ENCODE data around the gene FAM171A2. TPM values are rescaled to one million over a fixed set of nuclear protein-coding genes. Genes with fewer than 3 reads are reported as not detected.
"Not testable (repeated sequence)": the region's sequence is repeated elsewhere in the genome, so short reads cannot be mapped to it uniquely, and the experiment has no call there.

FAM171A2 gene
- total RNA-seq, 1 donor = 9.2 TPM

DNA sequence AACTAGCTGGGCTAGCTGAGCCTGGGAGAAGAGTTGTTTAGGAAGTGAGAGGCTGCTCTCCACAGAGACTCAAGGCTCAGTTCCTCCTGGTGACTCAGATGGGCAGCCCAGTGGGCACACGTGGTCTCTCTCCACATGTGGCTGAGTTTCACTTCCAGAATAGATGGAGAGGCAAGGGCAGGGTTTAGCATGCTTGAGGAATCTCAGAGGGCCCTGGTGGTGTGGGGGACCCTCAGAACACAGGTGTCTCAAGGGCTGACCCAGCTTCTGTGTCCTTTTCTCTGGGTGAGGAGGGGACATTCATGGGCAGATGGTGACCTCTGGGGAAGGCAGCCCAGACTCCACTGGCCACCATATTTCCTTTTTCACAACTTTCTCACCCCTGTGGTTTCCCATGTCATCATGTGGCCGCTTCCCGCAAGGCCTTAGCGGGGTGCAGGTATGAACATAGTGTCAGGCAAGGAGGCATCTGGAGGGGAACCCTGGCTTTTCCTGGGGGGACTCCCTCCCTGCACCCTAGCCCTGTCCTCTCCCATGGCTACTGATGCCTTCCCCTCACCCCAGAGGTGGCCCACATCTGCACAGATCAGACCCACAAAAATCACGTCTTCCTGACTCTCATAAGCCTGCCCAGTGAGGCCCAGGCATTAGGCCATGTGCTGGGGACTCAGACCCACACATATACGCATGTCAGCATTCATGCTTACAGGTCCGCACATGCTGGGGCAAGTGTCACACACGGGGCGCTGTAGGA is 15.2 kb downstream of the FAM171A2 start:
- DNase-seq (ENCODE audit: low read depth in 2 of 3, low spot score in 2 of 3) = peak in 2 of 3 donors; percentile 53 to 57

- DNase-seq (ENCODE audit: low read depth in 2 of 3, low spot score in 2 of 3) = not testable (repeated sequence)
These were observed 16.2 kb downstream of the FAM171A2 start for GRCh38 chr17:44347206-44348055.

DNA sequence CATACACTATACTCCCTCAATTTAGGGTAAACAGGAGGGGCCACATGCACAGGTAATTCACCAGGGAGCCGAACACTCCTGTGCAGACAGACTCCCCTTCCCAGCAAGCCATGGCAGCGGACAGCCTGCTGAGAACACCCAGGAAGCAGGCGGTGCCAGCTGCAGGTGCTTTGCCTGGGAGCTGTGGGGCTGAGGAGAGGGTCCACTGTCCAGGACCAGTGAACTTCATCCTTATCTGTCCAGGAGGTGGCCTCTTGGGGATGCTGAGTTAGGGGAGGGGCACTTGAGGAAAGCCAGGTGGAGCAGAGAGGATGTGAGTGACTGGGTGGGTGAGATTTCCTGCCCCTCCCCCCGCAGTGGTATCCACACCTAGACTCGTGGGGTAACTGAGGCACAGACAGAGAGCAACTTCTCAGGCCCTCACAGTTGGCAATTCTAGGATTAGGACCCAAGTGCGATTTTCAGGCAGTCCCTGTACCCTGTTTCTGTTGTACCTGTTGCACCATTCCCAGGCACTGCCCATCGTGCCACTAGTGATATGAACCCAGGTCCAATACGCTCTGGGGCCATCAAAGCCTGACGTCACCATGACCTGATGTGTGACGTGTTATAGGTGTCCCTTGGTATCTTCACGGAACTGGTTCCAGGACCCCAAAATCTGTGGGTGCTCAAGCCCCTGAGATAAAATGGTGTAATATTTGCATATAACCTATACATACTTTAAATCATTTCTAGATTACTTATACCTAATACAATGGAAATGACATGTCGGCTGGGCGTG is 17.4 kb downstream of the FAM171A2 start:
- DNase-seq (ENCODE audit: low read depth in 2 of 3, low spot score in 2 of 3) = no peak

DNA sequence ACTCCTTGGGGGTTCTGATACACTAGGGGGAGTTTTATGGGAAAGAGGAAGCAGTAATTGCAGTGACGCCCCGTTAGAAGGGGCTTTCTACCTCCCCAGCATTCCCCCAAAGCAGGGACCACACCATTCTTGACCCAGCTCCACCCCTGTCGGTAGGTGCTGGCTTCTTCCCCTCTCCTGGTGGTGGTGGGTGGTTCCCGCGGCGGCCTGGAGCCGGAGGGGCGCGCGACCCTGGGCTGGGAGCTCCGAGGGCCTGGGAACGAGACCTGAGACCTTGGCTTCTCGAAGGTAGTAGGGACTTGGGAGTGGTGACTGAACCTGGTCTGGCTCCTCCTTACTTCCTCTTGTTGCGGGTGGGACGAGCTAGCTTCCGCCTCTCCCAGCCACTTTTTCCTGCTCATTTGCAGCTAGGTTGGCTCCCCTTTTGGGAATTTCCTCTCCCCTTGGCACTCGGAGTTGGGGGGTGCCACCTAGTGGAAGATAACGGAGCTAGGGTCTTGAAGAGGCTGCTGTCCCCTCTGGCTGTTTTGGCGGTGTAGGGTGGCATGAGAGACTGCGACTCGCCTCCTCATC is 18.1 kb downstream of the FAM171A2 start:
- peak in 2 of 3 donors; percentile 63 to 66 for DNase-seq (ENCODE audit: low read depth in 2 of 3, low spot score in 2 of 3)

GRCh38 chr17:44344939-44345453 is 18.7 kb downstream of the FAM171A2 start, which contains the start of gene GRN:
GRN (plus strand) TSS chr17:44345302; CDS start chr17:44349165, 3,863 bp downstream.
- peak; percentile 65 to 94 (median 89) for DNase-seq (ENCODE audit: low read depth in 2 of 3, low spot score in 2 of 3)

DNA sequence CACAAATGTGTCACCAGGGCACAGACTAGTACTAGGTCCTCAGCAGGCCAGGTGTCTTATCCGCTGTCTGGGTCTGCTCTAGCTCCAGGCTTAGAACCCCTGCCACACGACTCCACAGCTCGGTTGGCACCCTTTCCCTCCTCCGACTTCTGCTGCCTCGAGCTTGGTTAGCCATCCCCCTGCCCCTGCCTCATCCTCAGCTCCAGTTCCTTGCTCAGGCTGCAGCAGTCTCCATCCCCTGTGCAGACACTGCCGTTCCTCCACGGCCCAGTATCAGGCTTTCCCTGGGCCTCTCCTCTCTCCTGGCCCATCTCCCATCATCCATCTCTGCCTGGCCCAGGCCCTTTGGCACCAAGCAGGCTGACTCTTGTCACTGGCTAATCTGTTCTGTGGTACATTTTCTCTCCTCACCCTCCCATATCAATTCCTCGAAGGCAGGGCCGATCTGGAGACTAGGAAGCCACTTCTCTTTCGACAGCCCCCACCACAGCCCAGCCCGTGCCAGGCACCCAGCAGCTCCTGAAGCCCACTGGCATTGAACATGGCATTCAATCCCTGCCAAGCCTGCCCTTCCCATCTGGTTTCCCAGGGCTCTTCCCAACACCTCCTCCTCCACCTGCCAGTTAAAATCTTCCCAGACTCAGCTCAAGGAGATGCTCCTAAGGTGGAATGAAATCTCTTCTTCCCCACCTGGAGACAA is 20.0 kb downstream of the FAM171A2 start:
- no peak for DNase-seq (ENCODE audit: low read depth in 2 of 3, low spot score in 2 of 3)

DNA sequence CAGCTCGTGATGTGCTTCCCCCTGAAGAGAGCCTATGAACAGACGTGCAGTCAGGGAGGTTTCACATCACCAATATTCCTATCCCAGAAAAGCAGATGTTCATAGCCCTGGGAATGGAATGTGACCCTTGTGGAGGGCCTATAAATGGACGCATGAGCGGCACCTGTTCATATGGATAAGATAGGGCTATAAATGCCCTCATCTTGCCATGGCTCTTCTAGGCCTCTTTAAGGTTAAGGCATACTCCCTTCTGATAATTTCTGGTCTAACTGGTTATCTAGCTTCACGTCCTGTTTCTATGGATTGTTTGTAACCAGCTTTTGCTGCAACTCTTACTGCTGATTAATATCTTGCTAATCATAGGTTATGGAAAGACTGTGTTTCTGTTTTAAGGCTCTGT is 23.1 kb downstream of the FAM171A2 start:
- DNase-seq (ENCODE audit: low read depth in 2 of 3, low spot score in 2 of 3) = not testable (repeated sequence)

DNA sequence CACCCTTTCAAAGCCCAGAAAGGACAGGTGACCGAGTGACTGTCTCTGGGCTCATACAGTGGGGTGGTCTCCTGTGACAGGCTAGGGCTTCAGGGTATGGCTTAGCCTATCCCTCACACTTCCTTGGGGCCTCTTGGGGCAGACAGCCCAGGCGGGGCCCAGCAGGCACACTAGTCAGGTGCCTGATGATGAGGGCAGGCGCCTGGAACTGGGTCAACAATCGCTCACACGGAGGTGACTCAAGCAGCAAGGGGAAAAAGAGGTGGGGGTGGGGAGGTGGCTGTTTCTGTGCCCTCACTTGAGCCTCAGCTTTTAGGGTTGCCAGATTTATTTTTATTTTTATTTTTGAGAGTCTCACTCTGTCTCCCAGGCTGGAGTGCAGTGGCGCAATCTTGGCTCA is 25.0 kb downstream of the FAM171A2 start:
- DNase-seq (ENCODE audit: low read depth in 2 of 3, low spot score in 2 of 3) = no peak

GRCh38 chr17:44335968-44336367 is 27.7 kb downstream of the FAM171A2 start:
- DNase-seq (ENCODE audit: low read depth in 2 of 3, low spot score in 2 of 3) = no peak

GRCh38 chr17:44335564-44335963 is 28.1 kb downstream of the FAM171A2 start:
- DNase-seq (ENCODE audit: low read depth in 2 of 3, low spot score in 2 of 3) = no peak

- DNase-seq (ENCODE audit: low read depth in 2 of 3, low spot score in 2 of 3) = no peak
These were observed 28.9 kb downstream of the FAM171A2 start for GRCh38 chr17:44334727-44335126.

GRCh38 chr17:44334315-44334714 is 29.3 kb downstream of the FAM171A2 start:
- no peak for DNase-seq (ENCODE audit: low read depth in 2 of 3, low spot score in 2 of 3)

DNA sequence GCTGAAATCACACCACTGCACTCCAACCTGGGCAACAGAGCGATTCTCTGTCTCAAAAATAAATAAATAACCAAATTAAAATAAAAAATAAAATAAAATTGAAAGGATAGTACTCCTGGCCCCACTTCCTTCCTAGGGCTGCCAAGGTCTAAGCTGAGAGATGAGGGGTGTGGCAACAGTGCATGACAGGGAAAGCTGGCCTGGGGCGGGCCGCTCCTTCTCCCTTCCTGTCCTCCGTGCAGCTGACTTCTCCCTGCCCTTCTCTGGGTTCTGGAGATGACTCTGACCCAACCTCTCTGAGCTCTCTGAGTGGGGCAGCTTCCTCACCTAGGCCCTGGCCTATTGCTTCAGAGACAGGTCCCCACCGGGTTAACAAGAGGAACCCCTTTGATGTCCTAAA is 30.3 kb downstream of the FAM171A2 start:
- no peak for DNase-seq (ENCODE audit: low read depth in 2 of 3, low spot score in 2 of 3)

- peak; percentile 62 to 81 (median 74) for DNase-seq (ENCODE audit: low read depth in 2 of 3, low spot score in 2 of 3)
These were observed 32.3 kb downstream of the FAM171A2 start for GRCh38 chr17:44331249-44331760.

DNA sequence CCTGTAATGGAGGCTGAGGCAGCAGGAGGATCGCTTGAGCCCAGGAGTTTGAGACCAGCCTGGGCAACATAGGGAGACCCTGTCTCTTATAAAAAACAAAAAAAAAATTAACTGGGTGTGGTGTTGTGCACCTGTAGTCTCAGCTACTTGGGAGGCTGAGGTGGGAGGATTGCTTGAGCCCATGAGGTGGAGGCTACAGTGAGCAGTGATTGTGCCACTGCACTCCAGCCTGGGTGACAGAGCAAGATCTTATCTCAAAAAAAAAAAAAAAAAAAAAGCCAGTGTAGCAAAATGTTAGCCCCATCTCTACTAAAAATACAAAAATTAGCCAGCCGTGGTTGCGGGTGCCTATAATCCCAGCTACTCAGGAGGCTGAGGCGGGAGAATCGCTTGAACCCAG is 33.4 kb downstream of the FAM171A2 start:
- DNase-seq (ENCODE audit: low read depth in 2 of 3, low spot score in 2 of 3) = not testable (repeated sequence)

DNA sequence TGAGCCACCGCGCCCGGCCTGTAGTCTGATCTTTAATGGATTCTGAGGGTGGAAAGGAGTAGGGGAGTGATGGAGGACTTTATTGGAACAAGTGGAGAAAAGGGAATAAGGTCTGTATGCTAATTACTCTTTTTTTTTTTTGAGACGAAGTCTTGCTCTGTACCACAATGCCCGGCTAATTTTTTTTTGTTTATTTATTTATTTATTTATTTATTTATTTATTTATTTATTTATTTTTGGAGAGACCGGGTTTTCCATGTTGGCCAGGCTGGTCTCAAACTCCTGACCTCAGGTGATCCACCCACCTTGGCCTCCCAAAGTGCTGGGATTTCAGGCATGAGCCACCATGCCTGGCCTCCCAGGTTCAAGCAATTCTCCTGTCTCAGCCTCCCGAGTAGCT is 34.1 kb downstream of the FAM171A2 start:
- DNase-seq (ENCODE audit: low read depth in 2 of 3, low spot score in 2 of 3) = not testable (repeated sequence)

DNA sequence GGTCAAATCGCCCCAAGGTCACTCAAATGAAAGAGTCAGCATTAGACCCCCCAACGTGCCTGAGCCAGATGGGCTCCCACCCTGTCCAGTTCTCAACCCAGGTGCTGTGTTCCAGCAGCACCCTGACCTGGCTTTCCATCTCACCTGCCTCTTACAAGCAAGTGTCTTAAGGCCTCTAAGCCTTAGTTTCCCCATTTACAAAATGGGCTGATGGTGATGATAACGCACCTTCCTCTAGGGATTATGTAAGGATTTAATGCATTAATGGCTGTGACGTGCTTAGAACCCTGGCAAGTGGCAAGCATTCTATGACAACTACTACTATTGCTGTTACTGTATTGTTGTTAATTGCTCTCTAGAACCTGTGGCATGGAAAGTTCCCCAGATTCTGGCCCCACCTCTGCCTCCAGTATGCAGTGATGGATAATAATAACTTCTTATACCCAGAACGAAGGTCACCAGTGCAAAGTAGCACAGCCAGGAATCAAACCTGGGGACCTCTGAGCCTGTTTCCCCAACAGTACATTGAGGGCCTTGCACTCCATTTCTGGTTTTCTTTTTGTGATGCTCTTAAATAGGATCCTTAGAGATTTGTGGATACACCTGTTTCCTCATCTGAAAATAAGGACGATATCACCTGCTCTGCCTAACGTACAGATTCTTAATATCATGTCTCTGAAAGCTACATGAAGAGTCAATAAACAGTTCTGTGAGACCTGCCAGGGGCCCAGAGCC is 35.8 kb downstream of the FAM171A2 start:
- DNase-seq (ENCODE audit: low read depth in 2 of 3, low spot score in 2 of 3) = no peak

- DNase-seq (ENCODE audit: low read depth in 2 of 3, low spot score in 2 of 3) = peak; percentile 74 to 96 (median 92)
These were observed 36.7 kb downstream of the FAM171A2 start for GRCh38 chr17:44326861-44327444.

Measured in hematopoietic multipotent progenitor cell (in vitro differentiated cells).